Parathyroid adenoma (tissue), 2 donors: Measurements from ENCODE around the gene GNAO1.
A peak's percentile ranks its signal among the peaks of the same experiment; 100 is the strongest.

ENCODE experiments used
- H2AFZ ChIP-seq: fragments of 300-600 bp; sonication (generic); one replicate; pipeline ENCODE4 v1.7.0; 2017; ENCODE audit warnings: antibody characterized with exemption, mild to moderate bottlenecking
- H3K27ac ChIP-seq: fragments of 300-600 bp; sonication (generic); one replicate; pipeline ENCODE4 v1.7.0; 2017
- H3K27me3 ChIP-seq: fragments of 300-600 bp; sonication (generic); one replicate; pipeline ENCODE4 v1.7.0; 2017; ENCODE audit warnings: low read length; ENCODE audit not compliant: control insufficient read depth, insufficient read depth
- H3K36me3 ChIP-seq: fragments of 300-600 bp; sonication (generic); one replicate; pipeline ENCODE4 v1.7.0; 2017; ENCODE audit warnings: low read length; ENCODE audit not compliant: control insufficient read depth, insufficient read depth
- H3K4me1 ChIP-seq: fragments of 300-600 bp; sonication (generic); one replicate; pipeline ENCODE4 v1.7.0; 2017; ENCODE audit warnings: control low read depth
- H3K4me2 ChIP-seq: fragments of 300-600 bp; sonication (generic); one replicate; pipeline ENCODE4 v1.7.0; 2017; ENCODE audit warnings: low read length
- H3K4me3 ChIP-seq: fragments of 300-600 bp; sonication (generic); one replicate; pipeline ENCODE4 v1.7.0; 2017; ENCODE audit warnings: low read depth, low read length
- H3K79me2 ChIP-seq: fragments of 300-600 bp; sonication (generic); one replicate; pipeline ENCODE4 v1.7.0; 2017; ENCODE audit warnings: control low read depth
- H3K9ac ChIP-seq: fragments of 300-600 bp; sonication (generic); one replicate; pipeline ENCODE4 v1.7.0; 2017; ENCODE audit warnings: mild to moderate bottlenecking
- H3K9me3 ChIP-seq: fragments of 300-600 bp; sonication (generic); one replicate; pipeline ENCODE4 v1.7.0; 2017; ENCODE audit warnings: low read length; ENCODE audit not compliant: control insufficient read depth
- CTCF ChIP-seq: fragments of 300-600 bp; sonication (generic); IDR thresholded peaks from one replicate; pipeline ENCODE4 v1.7.0; 2017; ENCODE audit warnings: antibody characterized with exemption, mild to moderate bottlenecking
- donor health status: primary hyperparathyroidism.

The GNAO1 gene

DNA sequence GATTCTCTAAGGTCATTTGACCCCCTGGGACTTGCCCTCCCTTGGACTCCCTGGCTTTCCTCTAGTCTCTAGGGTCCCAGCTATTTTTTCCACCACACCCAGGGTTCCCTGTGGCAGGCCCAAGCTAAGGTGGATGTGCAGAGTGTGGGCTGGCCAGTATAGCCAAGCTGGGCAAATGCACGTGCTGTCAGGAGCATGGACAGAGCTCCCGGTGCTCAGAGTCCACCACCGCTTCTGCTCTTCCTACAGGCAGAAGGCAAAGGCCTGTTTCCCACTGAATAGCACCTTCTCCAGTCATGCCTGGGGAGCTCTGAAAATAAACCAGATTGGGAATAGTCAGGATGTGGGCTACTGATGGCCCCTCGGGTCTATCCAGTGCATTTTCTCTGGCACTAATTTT is 53.3 kb downstream of the GNAO1 start:
- Histone ChIP-seq H3K36me3 (no peaks in the 10 kb centered on the region), H2AFZ (no peak overlapping the region), H3K79me2 (peaks cover 26% of the 10 kb centered on the region), H3K9ac (no peak overlapping the region), H3K4me1 (peaks cover 16% of the 10 kb centered on the region), H3K27ac (no peak overlapping the region), H3K4me2 (no peak overlapping the region), H3K4me3 (no peak overlapping the region), H3K27me3 (no peaks in the 10 kb centered on the region), H3K9me3 (no peaks in the 10 kb centered on the region)
- no peak for TF ChIP-seq CTCF

- Histone ChIP-seq H3K4me1 (peaks cover 16% of the 10 kb centered on the region), H3K27me3 (no peaks in the 10 kb centered on the region), H3K9ac (no peak overlapping the region), H3K36me3 (no peaks in the 10 kb centered on the region), H3K79me2 (peaks cover 27% of the 10 kb centered on the region), H3K4me3 (no peak overlapping the region), H3K27ac (peak overlapping the region; percentile 53), H3K9me3 (no peaks in the 10 kb centered on the region), H3K4me2 (no peak overlapping the region), H2AFZ (no peak overlapping the region)
- no peak for TF ChIP-seq CTCF
Observed at GRCh38 chr16:56245197-56245596, 53.9 kb downstream of the GNAO1 start.

DNA sequence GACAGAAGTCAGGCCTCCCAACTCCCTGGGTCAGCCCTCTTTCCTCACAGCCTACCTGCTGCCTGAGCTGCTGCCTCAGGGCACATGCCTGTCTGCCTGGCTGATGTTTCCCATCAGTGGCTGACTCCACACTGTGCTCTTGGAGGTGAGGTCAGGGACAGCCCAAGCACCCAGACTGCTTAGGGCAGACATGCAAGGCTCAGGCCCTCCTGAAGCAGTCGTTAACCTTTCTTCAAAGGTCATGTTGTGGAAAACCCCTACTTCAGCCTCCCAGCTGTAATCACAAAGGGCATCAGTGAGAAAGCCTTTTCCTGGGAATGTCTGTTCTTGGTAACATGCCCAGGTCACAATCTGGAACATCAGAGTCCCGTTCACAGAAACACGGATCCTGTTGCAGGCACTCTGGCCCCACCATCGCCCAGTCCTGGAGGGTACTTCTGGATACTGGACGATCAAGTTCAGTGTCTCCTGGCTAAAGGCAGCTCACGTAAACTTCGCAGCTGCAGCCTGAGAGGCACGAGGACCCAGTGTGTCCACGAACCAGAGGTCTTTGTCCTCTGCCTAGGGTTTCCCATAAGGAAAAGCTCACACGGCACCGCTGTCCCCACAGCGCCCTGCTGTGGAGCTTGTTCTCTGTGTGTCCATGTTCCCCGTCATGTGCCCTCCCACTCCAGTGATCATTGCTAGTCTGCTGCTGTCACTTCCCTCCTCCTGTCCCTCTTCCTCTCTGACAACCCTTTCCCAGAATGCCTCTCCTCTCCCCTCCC is 54.9 kb downstream of the GNAO1 start:
- H3K79me2 ChIP-seq, result peaks cover 23% of the 10 kb centered on the region
- no peaks in the 10 kb centered on the region for H3K36me3 ChIP-seq
- H3K4me3 ChIP-seq, result no peak overlapping the region
- H3K9ac ChIP-seq, result no peak overlapping the region
- no peaks in the 10 kb centered on the region for H3K27me3 ChIP-seq
- no peak for TF ChIP-seq CTCF
- no peak overlapping the region for H3K4me2 ChIP-seq
- peaks cover 16% of the 10 kb centered on the region for H3K4me1 ChIP-seq
- H3K9me3 ChIP-seq, result no peaks in the 10 kb centered on the region
- no peak overlapping the region for H2AFZ ChIP-seq
- H3K27ac ChIP-seq, result peak overlapping the region; percentile 53

DNA sequence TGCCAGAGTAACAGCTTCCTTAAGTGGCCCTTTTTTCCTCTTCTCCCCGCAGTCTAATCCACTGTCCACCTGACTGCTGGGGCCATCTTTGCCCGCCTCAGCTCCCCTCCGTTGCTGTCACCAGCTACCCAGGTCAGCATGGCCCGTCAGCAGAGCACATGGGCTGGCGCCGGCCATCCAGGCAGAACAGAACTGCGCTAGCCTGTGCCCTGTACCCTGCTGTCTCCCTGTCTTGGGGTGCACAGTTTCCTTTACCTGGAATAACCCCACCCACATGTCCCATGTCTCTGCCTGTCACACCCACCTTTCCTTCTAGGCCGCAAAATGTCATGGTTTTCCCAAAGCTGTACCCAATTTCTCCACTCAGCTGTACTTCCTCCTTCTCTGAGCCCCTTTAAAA is 55.7 kb downstream of the GNAO1 start:
- Histone ChIP-seq H2AFZ (no peak overlapping the region), H3K4me2 (no peak overlapping the region), H3K4me3 (no peak overlapping the region), H3K27ac (no peak overlapping the region), H3K9ac (no peak overlapping the region), H3K9me3 (no peaks in the 10 kb centered on the region), H3K4me1 (peaks cover 16% of the 10 kb centered on the region), H3K36me3 (no peaks in the 10 kb centered on the region), H3K27me3 (no peaks in the 10 kb centered on the region), H3K79me2 (peaks cover 21% of the 10 kb centered on the region)
- no peak for TF ChIP-seq CTCF

- Histone ChIP-seq H3K36me3 (no peaks in the 10 kb centered on the region), H3K4me2 (no peak overlapping the region), H3K79me2 (peaks cover 21% of the 10 kb centered on the region), H3K4me1 (peaks cover 16% of the 10 kb centered on the region), H2AFZ (no peak overlapping the region), H3K9me3 (no peaks in the 10 kb centered on the region), H3K27ac (no peak overlapping the region), H3K4me3 (no peak overlapping the region), H3K27me3 (no peaks in the 10 kb centered on the region), H3K9ac (no peak overlapping the region)
- TF ChIP-seq CTCF, result no peak
Observed at GRCh38 chr16:56247808-56248207, 56.5 kb downstream of the GNAO1 start.
